ENCODE measurements around the gene TIGD3. TPM values are rescaled to one million over a fixed set of nuclear protein-coding genes. Genes with fewer than 3 reads are reported as not detected.

The TIGD3 gene
- total and polyA plus RNA-seq, 2 experiments from 2014 or later: 1.2 to 3.0 TPM

- TF ChIP-seq EZH2 (IDR thresholded peaks at IDR 0.05; ENCODE audit: low read depth, unreplicated experiment) (no peak), JUNB (IDR thresholded peaks at IDR 0.05; ENCODE audit: unreplicated experiment) (no peak), STAT1 (IDR thresholded peaks at IDR 0.05; ENCODE audit: unreplicated experiment) (no peak), POLR2AphosphoS5 (IDR thresholded peaks at IDR 0.05; ENCODE audit: low read depth) (no peak)
- TF ChIP-seq, protein P1, sequence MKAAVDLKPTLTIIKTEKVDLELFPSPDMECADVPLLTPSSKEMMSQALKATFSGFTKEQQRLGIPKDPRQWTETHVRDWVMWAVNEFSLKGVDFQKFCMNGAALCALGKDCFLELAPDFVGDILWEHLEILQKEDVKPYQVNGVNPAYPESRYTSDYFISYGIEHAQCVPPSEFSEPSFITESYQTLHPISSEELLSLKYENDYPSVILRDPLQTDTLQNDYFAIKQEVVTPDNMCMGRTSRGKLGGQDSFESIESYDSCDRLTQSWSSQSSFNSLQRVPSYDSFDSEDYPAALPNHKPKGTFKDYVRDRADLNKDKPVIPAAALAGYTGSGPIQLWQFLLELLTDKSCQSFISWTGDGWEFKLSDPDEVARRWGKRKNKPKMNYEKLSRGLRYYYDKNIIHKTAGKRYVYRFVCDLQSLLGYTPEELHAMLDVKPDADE (IDR thresholded peaks at IDR 0.05): no peak
- no peaks in the 10 kb centered on the region for H4K20me1 ChIP-seq (replicated peaks; ENCODE audit: insufficient read depth)
- no peaks in the 10 kb centered on the region for H3K9me3 Mint-ChIP-seq
- no peak overlapping the region for H3K27ac ChIP-seq (ENCODE audit: low read depth)
- no peaks in the 10 kb centered on the region for H3K9me2 ChIP-seq (ENCODE audit: insufficient read depth)
- H2AFZ ChIP-seq: no peak overlapping the region
- ATAC-seq (no peak), DNase-seq (ENCODE audit: low spot score) (no peak)
- no peak overlapping the region for H3K4me2 ChIP-seq
- H3K4me3 ChIP-seq: no peak overlapping the region
- H3K4me1 ChIP-seq (ENCODE audit: insufficient read depth): peaks cover 5% of the 10 kb centered on the region; the same call in 1 of the 2 replicates
- H3F3A ChIP-seq (replicated peaks; ENCODE audit: low read depth): no peaks in the 10 kb centered on the region
- H3K4me3 Mint-ChIP-seq: no peak overlapping the region
- no peaks in the 10 kb centered on the region for H3K27me3 ChIP-seq (ENCODE audit: insufficient read depth)
- peaks cover 4% of the 10 kb centered on the region for H3K27me3 Mint-ChIP-seq (ENCODE audit: insufficient read depth, low read depth, poor library complexity)
- no peaks in the 10 kb centered on the region for H3K79me2 ChIP-seq (replicated peaks; ENCODE audit: insufficient read depth)
- peaks cover 4% of the 10 kb centered on the region; the same call in 1 of the 3 replicates for H3K36me3 Mint-ChIP-seq (ENCODE audit: low read depth)
- no peak overlapping the region for H3K27ac Mint-ChIP-seq
- H3K4me1 Mint-ChIP-seq: peaks cover 16% of the 10 kb centered on the region
- H3K36me3 ChIP-seq (ENCODE audit: insufficient read depth): no peaks in the 10 kb centered on the region
Observed at GRCh38 chr11:65392899-65393298, 38.3 kb downstream of the TIGD3 start.

DNA sequence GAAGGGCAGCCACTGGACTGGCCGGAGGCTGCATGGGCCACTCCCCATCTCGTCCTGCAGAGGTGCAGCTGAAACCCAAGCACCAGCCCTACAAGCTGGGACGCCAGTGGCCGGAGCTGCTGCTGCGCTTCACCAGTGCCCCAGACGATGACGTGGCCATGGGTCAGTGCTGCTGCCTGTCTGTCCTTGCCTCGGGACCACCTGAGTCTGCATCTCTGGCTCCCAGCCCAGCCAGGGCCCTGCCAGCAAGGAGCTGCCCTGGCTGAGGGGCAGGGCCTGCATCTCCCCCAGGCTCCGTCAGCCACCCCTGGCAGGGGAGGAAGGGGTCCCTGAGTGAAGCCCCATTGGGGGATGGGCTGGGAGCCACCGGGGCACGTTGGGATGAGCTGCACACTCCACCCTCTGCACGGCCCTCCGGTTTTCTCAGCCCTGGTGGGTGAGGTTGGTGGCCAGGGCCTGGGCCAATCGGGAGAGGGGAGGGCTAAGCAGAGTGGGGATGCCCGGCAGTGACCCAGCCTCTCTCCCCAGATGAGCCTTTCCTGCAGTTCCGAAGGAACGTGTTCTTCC is 39.0 kb downstream of the TIGD3 start:
- Histone ChIP-seq H3K79me2 (replicated peaks; ENCODE audit: insufficient read depth) (no peaks in the 10 kb centered on the region), H3K27ac (ENCODE audit: low read depth) (no peak overlapping the region), H3K4me1 (ENCODE audit: insufficient read depth) (peaks cover 5% of the 10 kb centered on the region; the same call in 1 of the 2 replicates), H2AFZ (no peak overlapping the region), H3K4me3 (no peak overlapping the region), H3K36me3 (ENCODE audit: insufficient read depth) (no peaks in the 10 kb centered on the region), H4K20me1 (replicated peaks; ENCODE audit: insufficient read depth) (no peaks in the 10 kb centered on the region), H3K27me3 (ENCODE audit: insufficient read depth) (no peaks in the 10 kb centered on the region), H3F3A (replicated peaks; ENCODE audit: low read depth) (no peaks in the 10 kb centered on the region), H3K9me2 (ENCODE audit: insufficient read depth) (no peaks in the 10 kb centered on the region), H3K4me2 (no peak overlapping the region)
- Mint-ChIP-seq H3K9me3 (no peaks in the 10 kb centered on the region), H3K27me3 (ENCODE audit: insufficient read depth, low read depth, poor library complexity) (peaks cover 4% of the 10 kb centered on the region), H3K4me3 (no peak overlapping the region), H3K27ac (no peak overlapping the region), H3K36me3 (ENCODE audit: low read depth) (peaks cover 7% of the 10 kb centered on the region; the same call in 2 of the 3 replicates), H3K4me1 (peaks cover 16% of the 10 kb centered on the region)
- ATAC-seq (no peak), DNase-seq (ENCODE audit: low spot score) (no peak)
- no peak for TF ChIP-seq ZNF331 (CRISPR knock-in tag; IDR thresholded peaks at IDR 0.05; ENCODE audit: low read depth)
- TF ChIP-seq ZNF462 (CRISPR knock-in tag; IDR thresholded peaks at IDR 0.05): no peak
- TF ChIP-seq POLR2AphosphoS5 (IDR thresholded peaks at IDR 0.05; ENCODE audit: low read depth): no peak
- no peak for TF ChIP-seq EZH2phosphoT487 (IDR thresholded peaks at IDR 0.05; ENCODE audit: unreplicated experiment)
- TF ChIP-seq CREB1 (CRISPR knock-in tag; IDR thresholded peaks at IDR 0.05; ENCODE audit: low read depth): no peak
- TF ChIP-seq NANOG (IDR thresholded peaks at IDR 0.05; ENCODE audit: borderline replicate concordance): no peak
- no peak for TF ChIP-seq ZNF114 (CRISPR knock-in tag; IDR thresholded peaks at IDR 0.05)
- no peak for TF ChIP-seq JUNB (IDR thresholded peaks at IDR 0.05; ENCODE audit: unreplicated experiment)
- TF ChIP-seq STAT1 (IDR thresholded peaks at IDR 0.05; ENCODE audit: unreplicated experiment): no peak
- TF ChIP-seq, protein P1 (IDR thresholded peaks at IDR 0.05): no peak

Measured in GM23338 (cell line).